ENCODE measurements around the gene RBL2. TPM values are rescaled to one million over a fixed set of nuclear protein-coding genes. Genes with fewer than 3 reads are reported as not detected.

The RBL2 gene
- total and polyA plus RNA-seq, 2 of the 13 experiments (the other 11 are each of a cell fraction or from before 2014, with no cell fraction given) = 41.2 to 60.9 TPM

GRCh38 chr16:53503991-53504663, 69.9 kb downstream of the RBL2 start (continued):
- TF ChIP-seq TFAP4 (IDR thresholded peaks at IDR 0.05; ENCODE audit: borderline replicate concordance, low read depth) (0 out of 2 replicates have a peak, but pooled peaks have one; percentile 10), PRDM15 (CRISPR knock-in tag; IDR thresholded peaks at IDR 0.05) (peak; percentile 88; the same call in 1 of the 2 replicates), ZNF567 (CRISPR knock-in tag; IDR thresholded peaks at IDR 0.05; ENCODE audit: borderline replicate concordance) (0 out of 2 replicates have a peak, but pooled peaks have one; percentile 11), ZSCAN31 (CRISPR knock-in tag; IDR thresholded peaks at IDR 0.05; ENCODE audit: low read depth) (0 out of 2 replicates have a peak, but pooled peaks have one; percentile 19), CTCF (CRISPR knock-in tag; IDR thresholded peaks at IDR 0.05) (peak; percentile 28; the same call in 1 of the 2 replicates), HOXA3 (CRISPR knock-in tag; IDR thresholded peaks at IDR 0.05) (0 out of 2 replicates have a peak, but pooled peaks have one; percentile 9), NFATC3 (CRISPR knock-in tag; IDR thresholded peaks at IDR 0.05) (0 out of 2 replicates have a peak, but pooled peaks have one; percentile 38), GABPA (IDR thresholded peaks at IDR 0.05; ENCODE audit: low read depth, low read length) (no peak), GABPA (CRISPR knock-in tag; IDR thresholded peaks at IDR 0.05; ENCODE audit: low read depth) (0 out of 2 replicates have a peak, but pooled peaks have one; percentile 19), MAZ (IDR thresholded peaks at IDR 0.05; ENCODE audit: borderline replicate concordance, low read depth, low read length) (no peak), MAZ (CRISPR knock-in tag; IDR thresholded peaks at IDR 0.05; ENCODE audit: low read depth) (0 out of 2 replicates have a peak, but pooled peaks have one; percentile 25)

All from HepG2 (cell line).